GM10248 (cell line): Measurements from ENCODE around the gene ZC3H7B.
A peak's percentile ranks its signal among the peaks of the same experiment; 100 is the strongest.

ENCODE experiments used
- CTCF ChIA-PET: fragments of 300-600 bp; sonication (Branson Sonifier 250); formaldehyde crosslinking; extraction: SDS; loops from one replicate; lab custom pipeline; 2021; ENCODE audit warnings: antibody characterized with exemption; lab: Yijun Ruan, JAX
- POLR2A ChIA-PET: fragments of 350-650 bp; sonication (Branson Sonifier 250); formaldehyde crosslinking; extraction: SDS; loops from one replicate; lab custom pipeline; 2020; ENCODE audit warnings: antibody characterized with exemption; lab: Yijun Ruan, JAX
- DNase-seq: peaks from one replicate; pipeline ENCODE4 v3.0.0; 2012; ENCODE audit errors: extremely low spot score
- CTCF ChIP-seq: IDR thresholded peaks from 2 replicates; pipeline ENCODE4 v1.5.1; 2012; ENCODE audit warnings: mild to moderate bottlenecking, low read depth; ENCODE audit errors: extremely low read depth, missing control alignments, control extremely low read depth

The ZC3H7B gene

GRCh38 chr22:41341990-41342389 lies 40.7 kb downstream of the ZC3H7B start:
- ChIA-PET POLR2A (interaction anchor here (0.6 kb wide), 1 partner anchor 1519 kb away, joined by 3 read pairs; no protein-coding TSS in a partner anchor), CTCF (no interaction called here)
- DNase-seq: peak; percentile 56
- TF ChIP-seq CTCF: no peak

GRCh38 chr22:41343300-41343699 lies 42.0 kb downstream of the ZC3H7B start:
- ChIA-PET CTCF (interaction anchor here (1.3 kb wide), 1 partner anchor 10 kb away, joined by 3 read pairs; no protein-coding TSS in a partner anchor), POLR2A (no interaction called here)
- TF ChIP-seq CTCF: no peak
- no peak for DNase-seq

- POLR2A ChIA-PET: no interaction called here
- no peak for TF ChIP-seq CTCF
- CTCF ChIA-PET: interaction anchor here (1.3 kb wide), 1 partner anchor 10 kb away, joined by 3 read pairs; no protein-coding TSS in a partner anchor
- no peak for DNase-seq
Observed at GRCh38 chr22:41343717-41344116, 42.4 kb downstream of the ZC3H7B start.

GRCh38 chr22:41344189-41344788 lies 43.0 kb downstream of the ZC3H7B start:
- ChIA-PET CTCF (interaction anchor here (1.3 to 1.5 kb wide), 4 partner anchors 9 to 19 kb away, joined by 3 read pairs; no protein-coding TSS in a partner anchor), POLR2A (no interaction called here)
- no peak for DNase-seq
- TF ChIP-seq CTCF: no peak

GRCh38 chr22:41345807-41346335 lies 44.5 kb downstream of the ZC3H7B start:
- ChIA-PET CTCF (interaction anchor here (0.9 to 1.5 kb wide), 2 partner anchors 9 to 423 kb away, joined by 3 read pairs; no protein-coding TSS in a partner anchor), POLR2A (no interaction called here)
- TF ChIP-seq CTCF: no peak
- DNase-seq: no peak

GRCh38 chr22:41347066-41347859 lies 45.9 kb downstream of the ZC3H7B start:
- ChIA-PET CTCF (no interaction called here), POLR2A (no interaction called here)
- no peak for DNase-seq
- no peak for TF ChIP-seq CTCF
